HG03520 (cell line): Measurements from ENCODE around the gene FTO.

Experiments used
- ATAC-seq: cut with Tn5 transposase; IDR thresholded peaks from one replicate; pipeline ENCODE4 v1.9.1; 2021; ENCODE audit warnings: mild to moderate bottlenecking, moderate library complexity; ENCODE audit not compliant: unreplicated experiment

The FTO gene

GRCh38 chr16:53779186-53779585, 75.2 kb downstream of the FTO start:
- no peak for ATAC-seq

GRCh38 chr16:53780051-53780450, 76.1 kb downstream of the FTO start:
- no peak for ATAC-seq

DNA sequence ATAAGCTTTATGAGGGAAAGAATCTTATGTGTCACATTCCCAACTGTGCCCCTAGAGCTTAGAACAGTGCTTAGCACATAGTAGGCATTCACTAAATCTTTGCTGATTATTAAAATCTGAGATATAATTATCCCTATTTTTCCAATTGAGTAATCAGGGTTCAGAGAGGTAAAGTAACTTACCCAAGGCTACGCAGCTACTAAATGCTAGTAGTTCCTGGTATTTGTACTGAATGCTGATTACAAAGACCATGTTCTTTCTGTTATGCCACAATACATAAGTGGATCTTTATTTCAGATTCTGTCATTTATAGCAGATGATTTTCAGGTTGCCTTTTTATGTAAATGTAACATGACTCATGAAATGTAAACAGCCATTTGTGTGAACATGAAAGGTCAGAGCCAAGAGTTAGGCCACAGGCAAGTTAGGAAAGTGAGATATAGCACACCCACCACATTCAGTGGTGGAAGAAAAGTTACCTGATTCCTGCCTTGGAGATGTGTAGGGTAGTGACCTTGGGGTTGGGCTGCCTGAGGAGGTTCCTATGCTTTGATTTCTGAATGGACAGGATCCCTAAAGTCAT, 77.2 kb downstream of the FTO start:
- no peak for ATAC-seq

DNA sequence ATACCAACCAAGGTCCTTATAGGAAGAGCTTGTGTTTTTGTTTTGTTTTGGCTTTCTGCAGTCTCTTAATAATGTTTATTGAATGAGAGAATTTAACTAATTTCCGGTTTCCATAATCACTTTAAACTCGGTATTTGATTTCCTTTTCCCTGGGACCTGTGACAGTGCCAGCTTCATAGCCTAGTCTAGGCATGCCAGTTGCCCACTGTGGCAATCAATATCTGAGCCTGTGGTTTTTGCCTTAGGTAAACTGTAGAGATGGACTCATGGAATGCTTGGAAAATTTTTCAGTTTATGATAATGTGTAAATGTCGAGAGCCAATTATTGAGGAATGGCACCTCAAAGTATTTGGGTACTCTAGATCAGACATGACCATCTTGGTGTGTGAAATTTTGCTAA, 78.2 kb downstream of the FTO start:
- no peak for ATAC-seq

- no peak for ATAC-seq
These were observed 80.3 kb downstream of the FTO start for GRCh38 chr16:53784291-53784690.

- no peak for ATAC-seq
These were observed 81.1 kb downstream of the FTO start for GRCh38 chr16:53785044-53785443.

DNA sequence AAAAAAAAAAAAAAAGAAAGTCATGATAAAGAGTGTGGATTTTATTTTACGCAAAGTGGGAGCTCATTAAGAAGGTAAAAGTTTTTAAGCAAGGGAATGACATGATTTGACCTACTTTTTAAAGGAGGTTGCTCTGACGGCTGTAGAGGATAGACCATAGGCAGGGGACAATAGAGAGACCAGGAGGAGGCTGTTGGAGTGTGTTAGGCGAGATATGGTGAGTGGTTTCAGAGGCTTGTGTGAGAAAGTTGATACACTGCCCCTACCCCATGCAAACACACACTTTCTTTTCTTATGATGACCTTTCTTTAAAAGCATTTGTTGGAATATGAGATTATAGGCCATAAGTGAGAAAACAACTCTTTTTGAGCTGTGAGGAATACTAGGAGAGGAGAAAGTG, 82.0 kb downstream of the FTO start:
- no peak for ATAC-seq

DNA sequence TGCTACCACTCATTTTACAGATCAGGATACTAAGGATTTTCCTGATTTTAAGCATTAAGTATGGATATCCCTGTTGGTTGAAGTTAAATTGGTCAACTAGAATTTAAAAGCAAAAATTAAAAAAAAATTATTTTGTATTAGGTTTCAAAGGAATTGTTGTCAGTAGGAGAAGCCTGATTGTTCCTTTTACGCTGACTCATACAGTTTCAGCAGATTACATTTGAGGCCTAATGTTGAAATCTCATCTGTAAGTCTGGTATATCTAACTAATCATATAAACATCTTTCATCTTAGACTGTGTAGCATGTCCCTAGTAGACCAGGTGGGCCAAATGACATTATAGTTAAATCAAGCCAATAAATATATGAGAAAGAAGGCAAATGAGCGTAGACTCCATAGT, 83.5 kb downstream of the FTO start:
- no peak for ATAC-seq

DNA sequence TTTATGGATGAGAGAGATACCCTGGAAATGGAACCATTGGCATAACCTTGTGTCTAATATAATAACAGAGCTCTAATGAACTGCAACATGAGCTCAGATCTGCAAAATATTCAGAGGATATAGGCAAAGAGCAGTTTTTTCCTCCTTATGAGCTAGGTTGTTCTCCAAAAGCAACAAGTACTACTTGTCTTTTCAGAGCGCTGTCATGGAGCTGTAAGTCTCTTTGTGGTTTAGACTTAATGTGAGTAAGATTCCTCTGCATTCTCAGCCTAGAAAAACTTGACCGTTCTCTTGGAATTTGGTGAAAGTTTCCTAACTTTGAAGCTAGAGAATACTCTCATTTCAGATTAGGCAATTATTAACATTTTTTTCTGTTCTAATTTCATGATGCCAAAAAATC, 85.2 kb downstream of the FTO start:
- ATAC-seq = no peak

- ATAC-seq = no peak
These were observed 88.4 kb downstream of the FTO start for GRCh38 chr16:53792161-53792951.

DNA sequence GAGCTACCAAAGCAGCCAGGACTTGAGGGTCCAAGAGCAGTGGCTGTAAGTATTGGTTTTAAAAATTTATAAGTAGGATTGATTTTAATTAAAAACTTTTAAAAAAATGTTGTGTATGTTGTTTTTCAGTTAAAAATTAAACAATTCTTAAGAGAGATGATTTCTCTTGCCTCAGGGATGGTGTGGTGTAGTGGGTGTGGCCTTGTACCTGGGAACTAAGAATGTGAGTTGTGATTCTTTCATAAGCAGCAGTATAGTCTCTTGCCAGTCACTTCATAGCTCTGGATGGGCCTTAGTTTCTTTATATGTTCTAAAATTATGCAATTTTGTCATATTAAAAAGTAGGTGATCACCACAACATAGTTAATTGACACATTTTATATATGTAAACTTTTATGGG, 99.5 kb downstream of the FTO start:
- no peak for ATAC-seq

- ATAC-seq = no peak
These were observed 100.0 kb downstream of the FTO start for GRCh38 chr16:53803998-53804397.

DNA sequence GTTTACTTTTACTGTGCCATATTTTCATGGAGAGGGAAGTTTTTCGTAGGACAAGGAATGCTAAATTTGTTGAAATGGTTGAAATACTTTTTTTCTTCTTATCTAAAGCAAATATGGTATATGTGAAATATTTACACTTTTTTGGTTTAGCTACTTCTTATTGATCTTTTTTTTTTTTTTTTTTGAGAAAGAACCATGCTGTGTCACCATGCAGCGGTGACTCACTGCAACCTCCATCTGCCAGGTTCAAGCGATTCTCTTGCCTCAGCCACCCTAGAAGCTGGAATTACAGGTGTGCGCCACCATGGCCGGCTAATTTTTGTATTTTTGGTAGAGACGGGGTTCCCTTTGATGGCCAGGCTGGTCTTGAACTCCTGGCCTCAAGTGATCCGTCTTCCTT, 100.5 kb downstream of the FTO start:
- ATAC-seq = no peak

GRCh38 chr16:53805113-53805512, 101.2 kb downstream of the FTO start:
- ATAC-seq = no peak

GRCh38 chr16:53805752-53806151, 101.8 kb downstream of the FTO start:
- no peak for ATAC-seq

DNA sequence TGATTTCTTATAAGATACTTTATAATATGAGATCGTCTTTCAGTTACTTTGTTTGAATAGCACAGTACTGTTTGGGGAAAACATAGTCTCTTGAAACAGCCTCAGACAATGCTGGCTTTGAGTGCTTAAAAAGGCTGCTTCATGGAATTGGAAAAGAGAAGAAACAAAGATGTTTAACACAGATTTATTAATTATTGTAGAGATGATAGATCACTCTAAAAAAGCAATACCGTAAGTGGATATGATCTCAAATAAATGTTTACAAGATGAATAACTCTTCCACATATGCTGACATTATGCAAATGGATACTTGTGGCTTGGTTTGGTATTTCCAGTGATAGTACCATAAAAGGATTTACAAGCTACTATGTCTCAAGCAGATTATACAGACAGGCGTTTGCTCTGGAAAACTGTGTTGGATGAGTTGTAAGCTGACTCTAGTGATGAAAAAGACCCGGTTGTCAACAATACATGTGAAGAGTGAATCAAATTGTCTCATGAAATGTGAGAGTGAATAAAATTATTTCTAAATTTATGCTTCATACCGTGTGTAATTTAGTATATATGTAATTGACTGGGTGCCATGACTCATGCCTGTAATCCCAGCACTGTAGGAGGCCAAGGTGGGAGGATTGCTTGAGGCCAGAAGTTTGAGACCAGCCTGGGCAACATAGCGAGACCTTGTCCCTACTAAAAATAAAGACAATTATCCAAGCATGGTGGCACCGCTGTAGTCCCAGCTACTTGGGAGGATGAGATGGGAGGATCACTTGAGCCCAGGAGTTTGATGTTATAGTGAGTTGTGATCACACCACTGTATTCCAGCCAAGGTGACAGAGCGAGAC, 105.4 kb downstream of the FTO start:
- no peak for ATAC-seq

GRCh38 chr16:53812914-53813313, 109.0 kb downstream of the FTO start:
- no peak for ATAC-seq

GRCh38 chr16:53814801-53815200, 110.8 kb downstream of the FTO start:
- ATAC-seq = no peak

GRCh38 chr16:53816211-53816836, 112.4 kb downstream of the FTO start:
- ATAC-seq = no peak

- ATAC-seq = no peak
These were observed 113.3 kb downstream of the FTO start for GRCh38 chr16:53817117-53817755.
